B cell (primary cell): ENCODE results near the gene IFTAP. TPM values are rescaled to one million over a fixed set of nuclear protein-coding genes. Genes with fewer than 3 reads are reported as not detected.

ENCODE experiments used
- polyA plus RNA-seq: library from polyadenylated mRNA; depleted of rRNA; stranded (reverse); fragments of >200 nt; gene quantifications from 2 replicates; pipeline ENCODE4 v1.2.3, GENCODE V29; 2012
- total RNA-seq, 2 donors: library from RNA; stranded (reverse); fragments of 120-200 nt in 1 of 2; gene quantifications; 1 replicate in 1 of 2; 2 replicates in 1 of 2; pipeline versions ENCODE4 v1.2.3 to v1.2.4, GENCODE V29; 2013 to 2022

IFTAP gene
- total and polyA plus RNA-seq, 2 donors (not counting 1 experiment from before 2014, with no cell fraction given), result 0.31 TPM; not detected in 1

Other genes with a start within 250 kb of the IFTAP start
- gene TRAF6, start 84.2 kb upstream of the IFTAP start, total RNA-seq, result 20.2 and 22.4 TPM in 2 replicates
- gene TRAF6, start 84.2 kb upstream of the IFTAP start, polyA plus RNA-seq, result 10.1 and 10.5 TPM in 2 replicates
- gene RAG1, start 26.5 kb upstream of the IFTAP start, total RNA-seq, result 0.10 and 0.37 TPM in 2 replicates
- gene RAG1, start 26.5 kb upstream of the IFTAP start, polyA plus RNA-seq, result 0.06 and 0.07 TPM in 2 replicates
- not detected in 2 replicates for gene RAG2, start 3.7 kb downstream of the IFTAP start, total RNA-seq
- gene RAG2, start 3.7 kb downstream of the IFTAP start, polyA plus RNA-seq, result not detected in 2 replicates